Naive B cell (primary cell): ENCODE measurements around the gene LINC00632. TPM values are rescaled to one million over a fixed set of nuclear protein-coding genes. Genes with fewer than 3 reads are reported as not detected.

Experiments
- ATAC-seq, 2 donors: fragments of 150-1000 bp; cut with Tn5 transposase; 2 replicates each; pipeline ENCODE4 v1.10.0; 2021; ENCODE audit warnings: low read depth in 2 of 2, mild to moderate bottlenecking in 2 of 2, moderate library complexity in 2 of 2
- DNase-seq: peaks from one replicate; pipeline ENCODE4 v3.0.0; 2022
- H3K27ac Mint-ChIP-seq, 6 donors: one replicate each; pipeline ENCODE4 v1.8.0; 2020 to 2022; ENCODE audit warnings: mild to moderate bottlenecking in 6 of 6, mixed read lengths in 6 of 6, moderate library complexity in 5 of 6, inconsistent platforms in 2 of 6
- H3K27me3 Mint-ChIP-seq, 3 donors: one replicate each; pipeline ENCODE4 v1.8.0; 2021 to 2022; ENCODE audit warnings: mixed read lengths in 3 of 3, mild to moderate bottlenecking in 1 of 3
- H3K36me3 Mint-ChIP-seq, 2 donors: one replicate each; pipeline ENCODE4 v1.8.0; 2020 to 2022; ENCODE audit warnings: mixed read lengths in 2 of 2, inconsistent platforms in 1 of 2, mild to moderate bottlenecking in 1 of 2
- H3K4me1 Mint-ChIP-seq, 3 donors: one replicate each; pipeline ENCODE4 v1.8.0; 2020 to 2022; ENCODE audit warnings: mixed read lengths in 3 of 3, inconsistent platforms in 1 of 3, mild to moderate bottlenecking in 1 of 3, moderate library complexity in 1 of 3
- H3K4me3 Mint-ChIP-seq, 8 donors: one replicate each; pipeline ENCODE4 v1.8.0; 2020 to 2022; ENCODE audit warnings: mild to moderate bottlenecking in 8 of 8, mixed read lengths in 8 of 8, moderate library complexity in 8 of 8, inconsistent platforms in 2 of 8
- H3K9me3 Mint-ChIP-seq, 7 donors: one replicate each; pipeline ENCODE4 v1.8.0; 2020 to 2022; ENCODE audit warnings: mixed read lengths in 7 of 7, mild to moderate bottlenecking in 5 of 7, inconsistent platforms in 2 of 7, moderate library complexity in 1 of 7
- polyA plus RNA-seq, 6 donors: library from polyadenylated mRNA; unstranded; fragments of 300-500 nt; fragmentation: Illumina TruSeq; gene quantifications; one replicate each; pipeline ENCODE4 v1.2.3, GENCODE V29; 2021; ENCODE audit warnings: low read depth in 6 of 6

LINC00632 gene
- polyA plus RNA-seq, 6 donors from 2014 or later, result 0.25 TPM; not detected in 5

DNA sequence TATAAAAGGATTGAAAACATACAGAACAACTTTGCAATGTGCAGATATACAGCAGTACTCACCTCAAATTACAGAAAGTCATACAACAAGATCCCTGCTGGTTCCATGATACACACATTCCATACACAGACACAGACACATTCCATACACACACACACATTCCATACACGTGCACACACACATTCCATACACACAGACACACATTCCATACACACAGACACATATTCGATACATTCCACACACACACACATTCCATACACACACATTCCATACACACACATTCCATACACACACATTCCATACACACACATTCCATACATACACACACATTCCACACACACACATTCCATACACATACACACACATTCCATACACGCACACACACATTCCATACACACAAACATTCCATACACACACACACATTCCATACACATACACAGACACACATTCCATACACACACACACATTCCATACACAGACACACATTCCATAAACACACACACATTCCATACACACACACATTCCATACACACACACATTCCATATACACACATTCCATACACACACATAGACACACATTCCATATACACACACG is 13.7 kb downstream of the LINC00632 start:
- no peaks in the 10 kb centered on the region for H3K36me3 Mint-ChIP-seq
- no peaks in the 10 kb centered on the region for H3K9me3 Mint-ChIP-seq
- H3K27ac Mint-ChIP-seq, result no peak overlapping the region
- H3K4me1 Mint-ChIP-seq, result no peaks in the 10 kb centered on the region
- no peaks in the 10 kb centered on the region for H3K27me3 Mint-ChIP-seq
- ATAC-seq (no peak), DNase-seq (no peak)
- H3K4me3 Mint-ChIP-seq, result no peak overlapping the region

DNA sequence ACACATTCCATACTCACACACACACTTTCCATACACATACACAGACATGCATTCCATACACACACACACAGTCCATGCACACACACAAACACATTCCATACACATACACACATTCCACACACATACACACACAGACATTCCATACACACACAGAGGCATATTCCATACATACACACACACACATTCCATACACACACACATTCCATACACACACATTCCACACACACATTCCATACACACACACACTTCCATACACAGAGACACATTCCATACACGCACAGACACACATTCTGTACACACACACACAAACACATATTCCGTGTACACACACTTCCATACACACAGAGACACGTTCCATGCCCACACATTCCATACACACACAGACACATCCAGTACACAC is 14.8 kb downstream of the LINC00632 start:
- H3K27me3 Mint-ChIP-seq, result no peaks in the 10 kb centered on the region
- no peak overlapping the region for H3K4me3 Mint-ChIP-seq
- H3K4me1 Mint-ChIP-seq, result no peaks in the 10 kb centered on the region
- H3K27ac Mint-ChIP-seq, result no peak overlapping the region
- H3K9me3 Mint-ChIP-seq, result no peaks in the 10 kb centered on the region
- no peak for ATAC-seq
- H3K36me3 Mint-ChIP-seq, result no peaks in the 10 kb centered on the region
- DNase-seq, result no peak

DNA sequence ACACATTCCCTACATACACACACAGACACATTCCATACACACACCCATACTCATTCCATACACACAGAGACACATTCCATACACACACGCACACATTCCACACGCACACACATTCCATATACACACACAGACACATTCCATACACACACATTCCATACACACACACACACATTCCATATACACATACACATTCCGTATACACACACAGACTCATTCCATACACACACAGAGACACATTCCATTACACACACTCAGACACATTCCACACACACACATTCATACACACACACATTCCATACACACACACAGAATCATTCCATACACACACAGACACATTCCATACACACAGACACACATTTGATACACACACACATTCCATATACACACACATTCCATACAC is 15.2 kb downstream of the LINC00632 start:
- no peak overlapping the region for H3K4me3 Mint-ChIP-seq

DNA sequence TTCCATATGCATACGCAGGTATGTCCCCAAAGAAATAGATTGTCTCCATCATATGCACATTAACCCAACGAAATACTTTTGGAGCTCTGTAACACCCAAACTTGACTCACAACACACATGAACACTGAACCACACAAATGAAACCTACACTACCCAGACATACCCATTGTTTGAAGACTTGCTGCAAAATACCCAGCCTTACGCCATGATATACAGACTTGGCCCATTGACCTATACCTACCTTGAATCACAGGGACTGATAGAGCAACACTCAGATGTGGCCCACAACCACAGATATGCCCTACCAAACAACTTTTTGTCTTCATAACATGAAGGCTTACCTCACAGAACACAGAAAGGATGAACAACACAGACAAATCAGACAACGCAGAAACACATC is 15.9 kb downstream of the LINC00632 start:
- ATAC-seq (no peak), DNase-seq (no peak)
- H3K27me3 Mint-ChIP-seq, result no peaks in the 10 kb centered on the region
- no peak overlapping the region for H3K4me3 Mint-ChIP-seq
- H3K9me3 Mint-ChIP-seq, result no peaks in the 10 kb centered on the region
- H3K27ac Mint-ChIP-seq, result no peak overlapping the region
- H3K36me3 Mint-ChIP-seq, result no peaks in the 10 kb centered on the region
- H3K4me1 Mint-ChIP-seq, result no peaks in the 10 kb centered on the region

More for the DNA sequence above, 15.2 kb downstream of the LINC00632 start:
- no peak for DNase-seq
- no peaks in the 10 kb centered on the region for H3K4me1 Mint-ChIP-seq
- no peak overlapping the region for H3K27ac Mint-ChIP-seq
- no peak for ATAC-seq
- no peaks in the 10 kb centered on the region for H3K36me3 Mint-ChIP-seq
- no peaks in the 10 kb centered on the region for H3K9me3 Mint-ChIP-seq
- H3K27me3 Mint-ChIP-seq, result no peaks in the 10 kb centered on the region

DNA sequence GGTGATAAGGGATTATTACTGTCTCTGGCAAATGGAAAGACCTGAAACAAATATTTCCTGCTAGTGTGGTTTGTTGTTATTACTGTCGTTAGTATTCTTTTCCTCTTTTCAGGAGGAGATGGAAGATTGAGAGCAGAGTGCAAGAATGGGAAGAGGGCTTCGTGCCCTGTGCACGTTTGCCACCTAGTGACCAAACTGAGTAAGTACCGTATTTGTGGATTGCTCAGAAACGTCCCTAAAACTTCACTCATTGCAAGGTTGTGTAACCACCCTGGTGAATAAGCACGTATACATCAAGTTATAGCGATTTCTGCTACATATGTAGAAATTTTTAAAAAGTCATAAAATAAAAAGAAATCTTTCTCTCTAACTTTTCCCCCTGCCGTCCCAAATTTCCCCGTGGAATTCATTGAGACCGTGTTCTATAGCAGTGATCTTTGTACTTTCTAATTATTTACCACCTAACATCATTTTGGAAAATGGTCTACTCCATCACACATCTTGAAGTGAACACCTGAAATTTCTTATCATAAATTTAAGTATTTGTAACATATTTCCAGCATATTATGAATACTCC is 24.3 kb downstream of the LINC00632 start:
- ATAC-seq (no peak), DNase-seq (no peak)
- H3K27ac Mint-ChIP-seq, result no peak overlapping the region
- no peaks in the 10 kb centered on the region for H3K9me3 Mint-ChIP-seq
- H3K4me1 Mint-ChIP-seq, result no peaks in the 10 kb centered on the region
- H3K4me3 Mint-ChIP-seq, result no peak overlapping the region
- peaks cover 0 to 4% (median 0%) of the 10 kb centered on the region in 3 donors for H3K27me3 Mint-ChIP-seq
- H3K36me3 Mint-ChIP-seq, result no peaks in the 10 kb centered on the region

DNA sequence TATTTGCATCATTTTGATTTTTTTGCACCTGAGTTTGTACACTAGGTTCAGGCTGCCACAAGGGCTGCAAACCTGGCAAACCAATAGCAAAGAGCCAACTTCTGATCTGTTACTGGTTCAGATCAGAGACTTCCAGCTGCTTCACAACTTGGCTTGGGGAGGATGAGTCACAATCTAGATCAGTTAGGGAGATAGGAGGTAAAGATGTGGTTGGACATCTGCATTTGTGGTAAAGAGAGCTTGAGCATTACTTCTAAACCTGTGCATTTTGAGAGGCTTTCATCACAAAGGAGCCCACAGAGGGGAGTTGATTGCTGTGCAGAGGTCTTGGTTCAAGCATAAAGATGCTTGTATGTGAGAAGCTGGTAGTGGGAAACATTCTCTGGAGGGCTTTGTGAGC is 34.5 kb downstream of the LINC00632 start:
- no peaks in the 10 kb centered on the region for H3K36me3 Mint-ChIP-seq
- H3K27ac Mint-ChIP-seq, result no peak overlapping the region
- no peak overlapping the region for H3K4me3 Mint-ChIP-seq
- H3K9me3 Mint-ChIP-seq, result peaks cover 0 to 2% (median 0%) of the 10 kb centered on the region in 7 donors
- no peaks in the 10 kb centered on the region for H3K4me1 Mint-ChIP-seq
- no peak for DNase-seq
- ATAC-seq, result no peak
- H3K27me3 Mint-ChIP-seq, result no peaks in the 10 kb centered on the region

DNA sequence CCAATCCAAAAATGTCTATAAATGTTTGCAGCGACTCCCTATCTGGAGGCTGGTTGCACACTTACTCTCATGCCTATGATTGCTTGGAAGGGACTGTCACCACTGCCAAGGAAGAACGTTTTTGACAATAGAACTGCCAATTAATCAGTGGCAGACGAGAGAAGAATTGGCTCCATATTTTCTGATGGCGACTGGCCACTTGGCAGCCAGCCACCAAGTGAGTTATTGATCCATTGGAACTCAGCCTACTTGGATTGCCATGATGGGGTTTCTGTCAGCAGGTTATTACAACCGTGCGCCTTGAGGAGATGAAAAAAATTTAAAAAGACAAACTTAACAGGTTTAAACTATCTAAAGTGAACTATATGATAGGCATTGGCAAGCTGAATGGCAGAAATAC is 47.4 kb downstream of the LINC00632 start:
- Mint-ChIP-seq H3K4me3 (no peak overlapping the region), H3K36me3 (no peaks in the 10 kb centered on the region), H3K27ac (no peak overlapping the region), H3K9me3 (peaks cover 0 to 1% (median 0%) of the 10 kb centered on the region in 7 donors), H3K4me1 (peaks cover 0 to under 1% (median 0%) of the 10 kb centered on the region in 3 donors), H3K27me3 (peaks cover under 1 to 27% (median 11%) of the 10 kb centered on the region in 3 donors)
- ATAC-seq, result no peak
- no peak for DNase-seq

DNA sequence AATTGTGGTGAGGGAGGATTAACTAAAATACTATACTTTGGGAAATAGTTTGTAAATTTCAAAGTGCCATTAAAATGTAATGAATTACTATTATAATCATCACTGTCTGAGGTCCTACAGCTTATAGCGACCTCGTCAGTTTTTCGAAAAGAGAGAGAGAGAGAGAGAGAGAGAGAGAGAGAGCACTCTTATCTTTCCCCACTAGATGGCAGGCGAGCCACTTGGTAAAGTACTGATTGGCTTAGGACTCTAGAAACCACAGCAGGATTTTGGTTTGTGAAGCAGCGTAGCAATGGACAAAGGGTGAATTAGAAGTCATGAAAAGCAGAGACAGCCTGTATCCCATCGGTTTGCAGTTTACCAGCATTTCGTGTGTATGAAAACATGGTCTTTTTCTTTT is 52.5 kb downstream of the LINC00632 start:
- peaks cover 13 to 41% (median 26%) of the 10 kb centered on the region in 3 donors for H3K27me3 Mint-ChIP-seq
- peaks cover 4 to 14% (median 13%) of the 10 kb centered on the region in 3 donors for H3K4me1 Mint-ChIP-seq
- no peak for ATAC-seq
- H3K27ac Mint-ChIP-seq, result peak overlapping the region in 2 of 6 donors; percentile 29 to 87
- no peaks in the 10 kb centered on the region for H3K36me3 Mint-ChIP-seq
- H3K4me3 Mint-ChIP-seq, result peak overlapping the region in 1 of 8 donors; percentile 23
- DNase-seq, result no peak
- H3K9me3 Mint-ChIP-seq, result peaks cover 0 to 1% (median 0%) of the 10 kb centered on the region in 7 donors

DNA sequence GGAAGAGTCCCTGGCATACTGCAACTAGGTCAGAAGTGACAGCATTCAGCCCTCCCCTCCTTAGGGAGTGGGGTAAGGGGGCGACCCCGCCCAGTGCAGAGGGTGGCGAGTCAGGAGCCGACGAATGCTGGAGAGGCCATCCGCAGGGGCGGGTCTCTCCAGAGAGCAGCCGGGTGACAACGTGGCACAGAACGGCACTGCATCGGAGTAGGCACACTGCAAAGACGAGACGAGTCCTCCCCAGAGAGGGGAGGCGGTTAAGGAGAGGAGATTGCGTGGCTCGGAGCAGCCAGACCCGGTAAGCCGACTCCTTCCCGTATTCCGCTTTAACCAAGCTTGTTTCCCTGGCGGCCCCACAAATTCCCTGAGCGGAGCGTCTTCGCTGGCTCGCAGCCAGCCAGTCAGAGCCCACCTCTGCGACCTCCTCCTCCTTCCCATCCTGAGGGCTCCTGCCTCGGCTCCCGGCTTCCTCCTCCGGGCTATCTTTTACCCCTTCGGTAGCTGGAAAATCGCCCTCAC is 54.9 kb downstream of the LINC00632 start:
- DNase-seq, result no peak
- peaks cover 4 to 14% (median 13%) of the 10 kb centered on the region in 3 donors for H3K4me1 Mint-ChIP-seq
- H3K36me3 Mint-ChIP-seq, result no peaks in the 10 kb centered on the region
- no peak overlapping the region for H3K27ac Mint-ChIP-seq
- no peaks in the 10 kb centered on the region for H3K9me3 Mint-ChIP-seq
- no peak for ATAC-seq
- peak overlapping the region in 5 of 8 donors; percentile 13 to 64 (median 46) for H3K4me3 Mint-ChIP-seq
- peaks cover 13 to 34% (median 23%) of the 10 kb centered on the region in 3 donors for H3K27me3 Mint-ChIP-seq

DNA sequence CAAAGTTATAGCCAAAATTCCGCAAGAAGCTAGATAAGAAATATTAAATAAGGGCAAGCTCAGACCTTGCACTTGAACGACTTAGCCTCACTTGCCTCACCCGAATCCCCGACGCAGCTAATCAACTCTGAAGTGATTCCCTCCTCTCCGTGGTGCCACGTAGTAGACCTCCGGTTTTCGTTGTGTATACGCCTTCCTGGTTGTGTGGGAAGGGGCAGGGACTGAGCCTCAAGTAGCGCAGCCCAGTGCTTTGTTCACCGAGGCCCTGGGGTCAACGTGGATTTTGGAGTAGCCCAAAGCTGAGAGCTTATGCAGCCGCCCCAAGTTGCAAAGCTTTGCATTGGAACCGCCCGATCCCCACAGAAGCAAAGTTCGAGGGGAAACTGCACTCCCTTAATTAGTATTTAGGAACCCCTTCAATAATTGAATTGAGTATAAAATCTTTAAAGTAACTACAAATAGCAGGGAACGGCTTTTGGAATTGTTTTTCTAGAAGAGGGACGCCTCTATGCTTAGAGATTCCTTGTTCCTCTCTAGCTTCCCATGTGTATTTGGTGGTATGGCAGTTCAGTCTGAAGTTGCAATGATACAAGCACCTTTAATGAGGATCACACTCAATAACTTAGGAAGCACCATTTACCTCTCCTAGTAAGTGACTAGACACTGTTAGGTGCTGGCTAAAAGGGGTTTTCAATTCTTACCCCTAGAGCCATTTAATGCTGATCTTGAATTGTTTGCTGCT is 55.7 kb downstream of the LINC00632 start:
- peaks cover 13 to 27% (median 15%) of the 10 kb centered on the region in 3 donors for H3K27me3 Mint-ChIP-seq

DNA sequence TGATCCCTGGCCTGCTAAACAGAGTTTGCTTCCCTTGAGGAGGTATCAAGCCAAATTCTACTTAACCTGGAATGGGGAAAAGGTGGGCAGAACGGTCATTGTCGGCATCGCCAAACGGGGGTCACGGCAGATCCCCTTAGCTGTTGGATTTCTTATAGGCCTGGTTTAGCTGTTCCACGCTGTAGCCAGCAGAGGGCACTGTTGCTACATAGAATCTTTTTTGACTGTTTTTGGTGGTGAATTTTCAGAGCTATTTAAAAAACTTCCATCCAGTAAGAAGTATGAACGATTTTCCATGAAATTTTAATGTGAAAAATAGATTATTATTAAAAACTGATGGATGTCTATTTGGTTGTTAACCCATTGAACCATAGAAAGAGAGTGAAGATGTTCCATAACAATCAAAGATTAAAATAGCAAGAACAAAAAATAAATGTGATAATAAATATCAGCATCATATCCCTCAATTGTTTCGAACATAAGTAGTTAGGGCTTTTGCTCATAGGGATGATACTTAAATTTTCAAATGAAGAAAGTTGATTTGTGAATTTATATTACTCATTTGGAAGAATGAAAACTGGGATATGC is 56.6 kb downstream of the LINC00632 start:
- Mint-ChIP-seq H3K27me3 (peaks cover 13 to 22% (median 15%) of the 10 kb centered on the region in 3 donors), H3K9me3 (no peaks in the 10 kb centered on the region), H3K4me3 (peak overlapping the region in 1 of 8 donors; percentile 17)

More for the DNA sequence above, 55.7 kb downstream of the LINC00632 start:
- Mint-ChIP-seq H3K36me3 (no peaks in the 10 kb centered on the region), H3K9me3 (no peaks in the 10 kb centered on the region), H3K4me1 (peaks cover 4 to 14% (median 13%) of the 10 kb centered on the region in 3 donors), H3K4me3 (peak overlapping the region in 4 of 8 donors; percentile 46 to 64 (median 54)), H3K27ac (peak overlapping the region in 1 of 6 donors; percentile 58)
- ATAC-seq (no peak), DNase-seq (no peak)

DNA sequence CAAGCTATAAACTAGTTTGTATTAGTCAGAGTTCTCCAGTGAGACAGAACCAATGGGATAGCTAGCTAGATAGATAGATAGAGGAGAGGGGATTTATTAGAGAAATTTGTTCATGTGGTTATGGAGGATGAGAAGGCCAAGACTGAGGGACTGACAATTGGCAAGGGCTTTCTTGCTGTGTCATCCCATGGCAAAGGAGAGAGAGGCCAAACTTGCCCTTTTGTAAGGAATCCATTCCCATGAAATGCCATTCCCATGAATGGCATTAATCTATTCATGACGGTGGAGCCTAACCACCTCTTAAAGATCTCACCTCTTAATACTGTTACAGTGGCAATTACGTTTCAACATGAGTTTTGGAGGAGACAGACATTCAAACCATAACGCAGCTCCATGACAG is 58.1 kb downstream of the LINC00632 start:
- Mint-ChIP-seq H3K9me3 (no peaks in the 10 kb centered on the region), H3K36me3 (no peaks in the 10 kb centered on the region), H3K4me1 (peaks cover 0 to 14% (median 13%) of the 10 kb centered on the region in 3 donors), H3K27ac (no peak overlapping the region), H3K4me3 (no peak overlapping the region), H3K27me3 (peaks cover 9 to 15% (median 12%) of the 10 kb centered on the region in 3 donors)
- no peak for DNase-seq
- no peak for ATAC-seq

More for the DNA sequence above, 56.6 kb downstream of the LINC00632 start:
- Mint-ChIP-seq H3K36me3 (no peaks in the 10 kb centered on the region), H3K27ac (peak overlapping the region in 1 of 6 donors; percentile 58), H3K4me1 (peaks cover 4 to 14% (median 13%) of the 10 kb centered on the region in 3 donors)
- DNase-seq (peak; percentile 30), ATAC-seq (no peak)

DNA sequence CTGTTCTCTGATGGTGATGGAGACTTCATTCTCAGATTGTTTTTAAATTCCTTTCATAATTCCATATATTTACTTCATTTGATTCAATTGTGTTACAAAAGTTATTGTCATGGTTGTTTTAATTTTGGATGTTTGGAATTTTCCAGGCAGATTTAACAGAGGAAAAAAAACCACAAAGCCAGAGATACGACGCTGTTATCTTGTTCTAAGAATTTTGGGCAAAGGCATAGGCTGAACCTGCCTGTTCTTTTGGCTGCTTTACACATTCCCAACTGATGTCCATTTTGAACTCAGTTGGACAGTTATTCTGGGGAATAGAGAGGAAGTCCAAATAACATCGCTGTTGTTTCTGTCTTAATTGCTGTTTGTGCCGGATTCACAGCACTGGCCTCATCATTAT is 65.7 kb downstream of the LINC00632 start:
- ATAC-seq (no peak), DNase-seq (no peak)
- Mint-ChIP-seq H3K27ac (no peak overlapping the region), H3K9me3 (no peaks in the 10 kb centered on the region), H3K27me3 (peaks cover 0 to 4% (median 0%) of the 10 kb centered on the region in 3 donors), H3K4me3 (no peak overlapping the region), H3K4me1 (no peaks in the 10 kb centered on the region), H3K36me3 (no peaks in the 10 kb centered on the region)
